HepG2 (cell line): Measurements from ENCODE around the gene ENC1. TPM values are rescaled to one million over a fixed set of nuclear protein-coding genes. Genes with fewer than 3 reads are reported as not detected.

ENCODE experiments used
- ATF7 ChIP-seq, 2 experiments: fragments of 450-650 bp in 1 of 2; sonication (generic) in 1 of 2; formaldehyde crosslinking in 1 of 2; IDR thresholded peaks; 2 replicates each; pipeline versions ENCODE4 v1.4.0 to v1.6.1; 2016 to 2020; ENCODE audit warnings: antibody characterized with exemption in 1 of 2, mild to moderate bottlenecking in 1 of 2, missing genetic modification reagents in 1 of 2
- ATF7-NPFF ChIP-seq: sonication (generic); formaldehyde crosslinking; IDR thresholded peaks from 2 replicates; pipeline ENCODE4 v1.8.1; 2023; ENCODE audit warnings: mild to moderate bottlenecking, low read depth, missing genetic modification reagents, moderate library complexity
- CCDC6 ChIP-seq: sonication (generic); formaldehyde crosslinking; IDR thresholded peaks from 2 replicates; pipeline ENCODE4 v1.8.1; 2022; ENCODE audit warnings: mild to moderate bottlenecking, missing genetic modification reagents, moderate library complexity
- EEA1 ChIP-seq: sonication (generic); formaldehyde crosslinking; IDR thresholded peaks from 2 replicates; pipeline ENCODE4 v1.5.1; 2020; ENCODE audit warnings: mild to moderate bottlenecking, missing genetic modification reagents, borderline replicate concordance
- ELF1 ChIP-seq: sonication (generic); formaldehyde crosslinking; IDR thresholded peaks from 2 replicates; pipeline ENCODE4 v1.4.0; 2020; ENCODE audit warnings: missing genetic modification reagents
- FLYWCH1 ChIP-seq: sonication (generic); formaldehyde crosslinking; IDR thresholded peaks from 2 replicates; pipeline ENCODE4 v1.8.1; 2023; ENCODE audit warnings: mild to moderate bottlenecking, missing genetic modification reagents
- FOSL1 ChIP-seq: sonication (generic); formaldehyde crosslinking; IDR thresholded peaks from 2 replicates; pipeline ENCODE4 v1.9.0; 2021; ENCODE audit warnings: missing genetic modification reagents, borderline replicate concordance
- ISX ChIP-seq: sonication (generic); formaldehyde crosslinking; conservative IDR thresholded peaks from 2 replicates; pipeline ENCODE4 v1.5.0; 2020; ENCODE audit warnings: missing genetic modification reagents
- JUNB ChIP-seq: sonication (generic); formaldehyde crosslinking; IDR thresholded peaks from 2 replicates; pipeline ENCODE4 v1.8.0; 2022; ENCODE audit warnings: missing genetic modification reagents, mild to moderate bottlenecking, borderline replicate concordance
- NPAS2 ChIP-seq: sonication (generic); formaldehyde crosslinking; IDR thresholded peaks from 2 replicates; pipeline ENCODE4 v1.8.0; 2022; ENCODE audit warnings: mild to moderate bottlenecking, missing genetic modification reagents, borderline replicate concordance
- NRL ChIP-seq: sonication (generic); formaldehyde crosslinking; IDR thresholded peaks from 2 replicates; pipeline ENCODE4 v1.5.0; 2020; ENCODE audit warnings: missing genetic modification reagents, mild to moderate bottlenecking, moderate library complexity, borderline replicate concordance
- RFX5 ChIP-seq: IDR thresholded peaks from 2 replicates; pipeline ENCODE4 v1.6.1; 2011; ENCODE audit warnings: low read depth, low read length, improper control_type of control experiment
- SMYD3 ChIP-seq: sonication (generic); formaldehyde crosslinking; IDR thresholded peaks from 2 replicates; pipeline ENCODE4 v1.8.1; 2023; ENCODE audit warnings: mild to moderate bottlenecking, missing genetic modification reagents
- SOX6 ChIP-seq, 2 experiments: fragments of 450-650 bp in 1 of 2; sonication (generic) in 1 of 2; formaldehyde crosslinking in 1 of 2; IDR thresholded peaks; 2 replicates each; pipeline versions ENCODE4 v1.4.0 to v1.6.1; 2017 to 2020; ENCODE audit warnings: antibody characterized with exemption in 1 of 2, mild to moderate bottlenecking in 1 of 2, missing genetic modification reagents in 1 of 2
- STAG1 ChIP-seq: sonication (generic); formaldehyde crosslinking; IDR thresholded peaks from 2 replicates; pipeline ENCODE4 v1.4.0; 2020; ENCODE audit warnings: missing genetic modification reagents
- TRIM24 ChIP-seq: sonication (generic); formaldehyde crosslinking; IDR thresholded peaks from 2 replicates; pipeline ENCODE4 v1.8.0; 2022; ENCODE audit warnings: mild to moderate bottlenecking, missing genetic modification reagents
- ZBTB20 ChIP-seq: sonication (generic); formaldehyde crosslinking; IDR thresholded peaks from 2 replicates; pipeline ENCODE4 v1.8.1; 2023; ENCODE audit warnings: missing genetic modification reagents, low read depth, mild to moderate bottlenecking, borderline replicate concordance
- ZNF138 ChIP-seq: sonication (generic); formaldehyde crosslinking; IDR thresholded peaks from 2 replicates; pipeline ENCODE4 v1.5.0; 2020; ENCODE audit warnings: mild to moderate bottlenecking, low read depth, missing genetic modification reagents
- ZNF234 ChIP-seq: sonication (generic); formaldehyde crosslinking; conservative IDR thresholded peaks from 2 replicates; pipeline ENCODE4 v1.5.1; 2020; ENCODE audit warnings: mild to moderate bottlenecking, missing genetic modification reagents
- ZNF260 ChIP-seq: sonication (generic); formaldehyde crosslinking; IDR thresholded peaks from 2 replicates; pipeline ENCODE4 v1.4.0; 2020; ENCODE audit warnings: missing genetic modification reagents, low read depth, mild to moderate bottlenecking, borderline replicate concordance
- ZNF331 ChIP-seq: sonication (generic); formaldehyde crosslinking; IDR thresholded peaks from 2 replicates; pipeline ENCODE4 v1.4.0; 2020; ENCODE audit warnings: missing genetic modification reagents
- ZNF451 ChIP-seq: sonication (generic); formaldehyde crosslinking; IDR thresholded peaks from 2 replicates; pipeline ENCODE4 v1.5.0; 2020; ENCODE audit warnings: mild to moderate bottlenecking, missing genetic modification reagents
- ZNF644 ChIP-seq: IDR thresholded peaks from 2 replicates; pipeline ENCODE4 v1.6.1; 2016; ENCODE audit warnings: low read depth
- ZNF75D ChIP-seq: sonication (generic); formaldehyde crosslinking; IDR thresholded peaks from 2 replicates; pipeline ENCODE4 v1.8.1; 2023; ENCODE audit warnings: missing genetic modification reagents, mild to moderate bottlenecking, borderline replicate concordance
- ZNF766 ChIP-seq: sonication (generic); formaldehyde crosslinking; IDR thresholded peaks from 2 replicates; pipeline ENCODE4 v1.5.0; 2020; ENCODE audit warnings: missing genetic modification reagents, borderline replicate concordance
- ZNF878 ChIP-seq: sonication (generic); formaldehyde crosslinking; IDR thresholded peaks from 2 replicates; pipeline ENCODE4 v1.8.1; 2023; ENCODE audit warnings: mild to moderate bottlenecking, missing genetic modification reagents, moderate library complexity
- ZSCAN9 ChIP-seq: IDR thresholded peaks from 2 replicates; pipeline ENCODE4 v1.6.1; 2016; ENCODE audit warnings: borderline replicate concordance
- polyA plus RNA-seq, 8 experiments: library from polyadenylated mRNA; depleted of rRNA in 3 of 8; stranded (reverse) in 7 of 8; unstranded in 1 of 8; fragments of >200 nt; fragmentation: Illumina TruSeq in 4 of 8; extraction: Trizol in 4 of 8; gene quantifications; 2 replicates each; pipeline versions ENCODE4 v1.2.1 to v1.2.3, GENCODE V29; 2011 to 2016; ENCODE audit warnings: low read depth in 4 of 8, missing spikeins in 1 of 8, mixed read lengths in 1 of 8; ENCODE audit not compliant: insufficient read depth in 1 of 8
- total RNA-seq, 5 experiments: library from RNA; depleted of rRNA; stranded (reverse); fragments of >200 nt; fragmentation: Illumina TruSeq; extraction: Trizol; gene quantifications; 2 replicates each; pipeline ENCODE4 v1.2.3, GENCODE V29; 2016; ENCODE audit warnings: low read depth in 1 of 5
- TF ChIP-seq, protein P1 (sequence below): sonication (generic); formaldehyde crosslinking; IDR thresholded peaks from 2 replicates; pipeline ENCODE4 v1.5.0; 2020; ENCODE audit warnings: mild to moderate bottlenecking, missing genetic modification reagents
- TF ChIP-seq, protein P2 (sequence below): sonication (generic); formaldehyde crosslinking; IDR thresholded peaks from 2 replicates; pipeline ENCODE4 v1.4.0; 2020; ENCODE audit warnings: mild to moderate bottlenecking, missing genetic modification reagents

The ENC1 gene
- total and polyA plus RNA-seq, 2 of the 13 experiments (the other 11 are each of a cell fraction or from before 2014, with no cell fraction given) = 63.8 to 64.4 TPM

DNA sequence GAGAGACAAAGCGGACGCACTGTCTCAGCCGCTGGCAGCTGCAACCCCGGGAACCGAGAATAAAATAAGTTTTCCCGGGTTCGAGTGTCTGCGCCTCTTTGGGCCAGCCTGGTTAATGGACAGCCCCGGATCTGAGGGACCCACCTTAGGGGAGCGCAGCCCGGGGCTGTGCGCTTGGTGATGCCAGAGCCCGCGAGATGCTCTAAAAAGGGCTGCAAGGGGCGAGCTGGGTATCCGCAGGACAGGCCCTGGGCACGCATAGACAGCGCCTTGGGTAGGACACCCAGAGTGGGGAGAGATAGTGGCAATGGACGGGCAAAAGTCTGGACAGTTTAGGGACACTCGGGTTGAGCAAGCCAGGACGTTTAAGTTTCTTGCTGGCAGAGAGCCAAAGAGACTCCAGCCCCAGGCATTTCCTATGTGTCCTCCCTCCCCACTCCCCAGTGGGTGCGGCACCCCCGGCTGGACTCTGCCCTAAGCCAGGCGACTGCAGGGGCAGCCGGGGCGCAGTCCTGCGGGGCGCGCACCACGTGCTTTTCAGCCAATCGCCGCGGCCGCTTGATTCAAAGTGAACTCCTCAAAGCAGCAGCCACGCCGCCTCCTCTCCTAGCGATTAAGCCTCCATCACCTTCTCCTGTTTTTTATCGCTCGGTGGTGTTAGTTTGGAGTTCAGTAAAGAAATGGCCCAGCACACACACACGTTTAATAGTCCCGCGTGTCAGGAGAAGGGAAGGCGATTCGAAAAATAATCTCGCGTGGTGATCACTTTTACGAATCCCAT is 616 bp upstream of the ENC1 start (continued):
- TF ChIP-seq, protein P1, sequence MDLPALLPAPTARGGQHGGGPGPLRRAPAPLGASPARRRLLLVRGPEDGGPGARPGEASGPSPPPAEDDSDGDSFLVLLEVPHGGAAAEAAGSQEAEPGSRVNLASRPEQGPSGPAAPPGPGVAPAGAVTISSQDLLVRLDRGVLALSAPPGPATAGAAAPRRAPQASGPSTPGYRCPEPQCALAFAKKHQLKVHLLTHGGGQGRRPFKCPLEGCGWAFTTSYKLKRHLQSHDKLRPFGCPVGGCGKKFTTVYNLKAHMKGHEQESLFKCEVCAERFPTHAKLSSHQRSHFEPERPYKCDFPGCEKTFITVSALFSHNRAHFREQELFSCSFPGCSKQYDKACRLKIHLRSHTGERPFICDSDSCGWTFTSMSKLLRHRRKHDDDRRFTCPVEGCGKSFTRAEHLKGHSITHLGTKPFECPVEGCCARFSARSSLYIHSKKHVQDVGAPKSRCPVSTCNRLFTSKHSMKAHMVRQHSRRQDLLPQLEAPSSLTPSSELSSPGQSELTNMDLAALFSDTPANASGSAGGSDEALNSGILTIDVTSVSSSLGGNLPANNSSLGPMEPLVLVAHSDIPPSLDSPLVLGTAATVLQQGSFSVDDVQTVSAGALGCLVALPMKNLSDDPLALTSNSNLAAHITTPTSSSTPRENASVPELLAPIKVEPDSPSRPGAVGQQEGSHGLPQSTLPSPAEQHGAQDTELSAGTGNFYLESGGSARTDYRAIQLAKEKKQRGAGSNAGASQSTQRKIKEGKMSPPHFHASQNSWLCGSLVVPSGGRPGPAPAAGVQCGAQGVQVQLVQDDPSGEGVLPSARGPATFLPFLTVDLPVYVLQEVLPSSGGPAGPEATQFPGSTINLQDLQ (CRISPR knock-in tag) = peak; percentile 64; the same call in 1 of the 2 replicates
- TF ChIP-seq ZSCAN9 (CRISPR knock-in tag) (peak; percentile 53; the same call in 1 of the 2 replicates), FLYWCH1 (CRISPR knock-in tag) (no peak), NRL (CRISPR knock-in tag) (no peak), EEA1 (CRISPR knock-in tag) (no peak), ZNF331 (no peak), TRIM24 (CRISPR knock-in tag) (no peak), ZNF75D (CRISPR knock-in tag) (no peak), ZNF234 (CRISPR knock-in tag) (no peak), ZNF766 (CRISPR knock-in tag) (peak; percentile 71), ZBTB20 (CRISPR knock-in tag) (no peak; the same call in 1 of the 2 replicates), ATF7-NPFF (CRISPR knock-in tag) (peak; percentile 66), CCDC6 (CRISPR knock-in tag) (no peak), ELF1 (CRISPR knock-in tag) (no peak), ATF7 (IDR thresholded peaks at IDR 0.05) (no peak), ATF7 (CRISPR knock-in tag; IDR thresholded peaks at IDR 0.05) (no peak; the same call in 1 of the 2 replicates), ZNF260 (CRISPR knock-in tag) (no peak), NPAS2 (CRISPR knock-in tag) (no peak), ZNF644 (CRISPR knock-in tag) (no peak), ZNF878 (CRISPR knock-in tag) (no peak), RFX5 (no peak; the same call in 1 of the 2 replicates), ISX (CRISPR knock-in tag) (0 out of 2 replicates have a peak, but pooled peaks have one; percentile 15), SOX6 (IDR thresholded peaks at IDR 0.05) (no peak), SOX6 (CRISPR knock-in tag; IDR thresholded peaks at IDR 0.05) (peak; percentile 57), JUNB (CRISPR knock-in tag) (no peak), FOSL1 (CRISPR knock-in tag) (no peak), ZNF138 (CRISPR knock-in tag) (peak; percentile 6; the same call in 1 of the 2 replicates), SMYD3 (CRISPR knock-in tag) (no peak), ZNF451 (CRISPR knock-in tag) (0 out of 2 replicates have a peak, but pooled peaks have one; percentile 6), STAG1 (CRISPR knock-in tag) (no peak)
- TF ChIP-seq, protein P2, sequence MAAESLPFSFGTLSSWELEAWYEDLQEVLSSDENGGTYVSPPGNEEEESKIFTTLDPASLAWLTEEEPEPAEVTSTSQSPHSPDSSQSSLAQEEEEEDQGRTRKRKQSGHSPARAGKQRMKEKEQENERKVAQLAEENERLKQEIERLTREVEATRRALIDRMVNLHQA (CRISPR knock-in tag) = no peak
